Measurements from ENCODE around the gene OSBPL2. TPM values are rescaled to one million over a fixed set of nuclear protein-coding genes. Genes with fewer than 3 reads are reported as not detected.
A peak's percentile ranks its signal among the peaks of the same experiment; 100 is the strongest.

The OSBPL2 gene
- total RNA-seq, 1 donor = 21.1 TPM

DNA sequence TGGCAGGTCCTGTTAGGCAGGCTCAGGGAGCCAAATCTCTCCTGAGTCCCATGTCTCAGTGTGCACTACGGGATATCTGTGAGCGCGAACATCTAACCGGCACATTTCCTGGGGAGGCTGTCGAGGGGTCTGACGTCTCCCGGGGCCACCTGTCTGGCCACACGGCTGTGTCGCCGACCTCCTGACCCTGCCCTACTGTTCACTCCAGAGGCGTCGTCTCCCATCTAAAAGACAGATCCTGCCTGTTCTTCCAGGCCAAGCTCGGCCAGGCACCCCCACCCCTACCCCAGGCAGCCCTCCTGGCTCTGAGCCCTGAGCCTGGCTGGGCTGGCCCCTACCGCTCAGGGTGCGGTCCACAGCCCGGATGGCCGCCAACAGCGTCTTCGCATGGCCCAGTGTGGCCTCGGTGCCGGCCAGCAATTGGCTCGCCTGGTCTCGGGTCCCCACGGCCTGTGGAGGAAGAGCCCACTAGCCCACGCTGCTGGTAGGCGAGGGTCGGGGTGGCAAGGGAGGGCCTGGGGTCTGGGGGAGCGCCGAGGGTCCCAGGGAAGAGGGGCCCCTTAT lies 81.1 kb downstream of the OSBPL2 start:
- no peak overlapping the region for H3K4me3 ChIP-seq (ENCODE audit: low read depth, low read length)
- peak; percentile 15 for DNase-seq (ENCODE audit: low read depth)
- TF ChIP-seq CTCF (IDR thresholded peaks at IDR 0.05; ENCODE audit: insufficient read depth, low read length) = no peak

DNA sequence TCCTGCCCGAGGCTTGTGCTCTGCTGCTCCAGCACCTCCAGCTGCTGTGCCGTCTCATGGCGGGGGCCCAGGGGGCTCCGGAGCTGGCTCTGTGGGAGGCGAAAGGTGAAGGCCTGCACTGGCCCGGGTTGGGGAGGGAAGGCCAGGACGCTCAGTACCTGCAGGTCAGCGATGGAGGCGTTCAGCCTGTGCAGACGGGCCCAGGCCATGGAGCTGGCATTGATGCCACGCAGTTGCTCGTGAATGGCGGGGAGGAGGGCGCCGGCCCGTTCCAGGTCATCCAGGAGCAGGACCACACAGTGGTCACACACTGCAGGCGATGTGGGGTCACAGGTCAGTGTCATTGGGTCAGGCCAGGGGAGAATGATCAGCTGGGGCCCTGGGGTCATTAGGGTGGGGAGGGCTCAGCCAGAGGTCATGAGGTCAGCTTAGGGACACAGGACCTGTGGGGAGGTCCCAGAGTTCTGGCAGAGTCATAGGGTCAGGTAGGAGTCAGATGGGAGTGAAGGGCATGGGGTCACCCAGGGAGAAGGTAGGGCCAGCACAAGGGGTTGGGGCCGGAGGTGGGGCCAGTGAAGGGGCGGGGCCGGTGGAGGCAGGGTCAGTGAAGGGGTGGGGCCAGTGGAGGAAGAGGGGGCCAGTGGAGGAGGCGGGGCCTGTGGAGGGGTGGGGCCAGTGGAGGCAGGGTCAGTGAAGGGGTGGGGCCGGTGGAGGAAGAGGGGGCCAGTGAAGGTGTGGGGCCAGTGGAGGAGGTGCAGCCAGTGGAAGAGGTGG lies 82.4 kb downstream of the OSBPL2 start:
- no peak for DNase-seq (ENCODE audit: low read depth)
- TF ChIP-seq CTCF (IDR thresholded peaks at IDR 0.05; ENCODE audit: insufficient read depth, low read length) = no peak
- H3K4me3 ChIP-seq (ENCODE audit: low read depth, low read length) = no peak overlapping the region

DNA sequence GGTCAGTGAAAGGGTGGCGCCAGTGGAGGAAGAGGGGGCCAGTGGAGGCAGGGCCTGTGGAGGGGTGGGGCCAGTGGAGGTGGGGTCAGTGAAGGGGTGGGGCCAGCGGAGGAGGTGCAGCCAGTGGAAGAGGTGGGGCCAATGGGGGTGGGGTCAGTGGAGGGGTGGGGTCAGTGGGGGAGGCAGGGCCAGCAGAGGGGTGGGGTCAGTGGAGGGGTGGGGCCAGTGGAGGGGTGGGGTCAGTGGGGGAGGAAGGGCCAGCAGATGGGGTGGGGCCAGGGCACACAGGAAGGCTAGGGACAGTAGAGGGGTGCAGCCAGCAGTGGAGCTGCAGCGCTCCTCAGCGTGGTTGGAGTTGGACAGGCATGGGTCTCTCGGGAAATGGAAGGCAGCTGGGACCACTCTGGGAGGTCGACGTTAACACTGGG lies 83.2 kb downstream of the OSBPL2 start:
- no peak overlapping the region for H3K4me3 ChIP-seq (ENCODE audit: low read depth, low read length)
- DNase-seq (ENCODE audit: low read depth) = no peak
- TF ChIP-seq CTCF (IDR thresholded peaks at IDR 0.05; ENCODE audit: insufficient read depth, low read length) = no peak

GRCh38 chr20:62321975-62322374 lies 83.7 kb downstream of the OSBPL2 start:
- no peak for DNase-seq (ENCODE audit: low read depth)
- TF ChIP-seq CTCF (IDR thresholded peaks at IDR 0.05; ENCODE audit: insufficient read depth, low read length) = no peak
- no peak overlapping the region for H3K4me3 ChIP-seq (ENCODE audit: low read depth, low read length)

- no peak for TF ChIP-seq CTCF (IDR thresholded peaks at IDR 0.05; ENCODE audit: insufficient read depth, low read length)
- no peak overlapping the region for H3K4me3 ChIP-seq (ENCODE audit: low read depth, low read length)
- DNase-seq (ENCODE audit: low read depth) = no peak
Measured at GRCh38 chr20:62322492-62323041, 84.2 kb downstream of the OSBPL2 start.

DNA sequence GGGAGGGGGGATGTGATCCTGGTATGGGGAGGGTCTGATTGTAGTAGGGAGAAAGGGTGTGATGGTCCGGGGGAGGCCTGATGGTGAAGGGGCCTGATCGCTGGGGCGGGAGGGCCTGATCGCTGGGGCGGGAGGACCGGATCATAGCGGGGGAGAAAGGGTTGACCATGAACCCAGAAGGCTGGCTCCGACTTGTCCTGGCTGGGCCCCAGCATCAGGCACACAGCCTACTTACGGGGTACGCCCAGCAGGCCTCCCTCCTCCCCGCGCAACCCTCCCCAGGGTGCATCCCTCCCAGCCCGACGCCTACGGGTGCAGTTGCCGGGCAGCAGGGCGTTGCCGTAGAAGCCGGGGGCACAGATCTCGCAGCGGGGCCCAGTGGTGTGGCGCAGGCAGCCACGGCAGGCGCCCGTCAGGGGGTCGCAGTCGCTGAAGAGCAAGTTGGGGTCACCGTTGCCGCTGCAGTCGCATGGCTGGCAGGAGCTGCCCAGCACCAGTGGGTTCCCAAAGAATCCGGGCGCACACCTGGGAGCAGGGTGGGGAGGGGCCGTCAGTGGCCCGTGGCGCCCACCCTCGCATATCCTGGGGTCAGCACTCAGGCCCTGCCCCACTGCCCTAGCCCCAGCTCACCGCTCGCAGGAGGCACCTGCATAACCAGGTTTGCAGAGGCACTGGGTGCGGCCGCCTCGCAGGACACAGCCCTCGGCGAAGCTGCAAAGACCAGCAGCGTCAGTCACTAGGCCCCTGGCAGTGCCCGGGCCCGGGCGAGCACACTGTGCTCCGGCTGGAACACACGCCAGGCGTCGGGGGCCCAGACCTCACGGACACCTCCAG lies 85.0 kb downstream of the OSBPL2 start:
- no peak for TF ChIP-seq CTCF (IDR thresholded peaks at IDR 0.05; ENCODE audit: insufficient read depth, low read length)
- DNase-seq (ENCODE audit: low read depth) = no peak
- no peak overlapping the region for H3K4me3 ChIP-seq (ENCODE audit: low read depth, low read length)
